Ureter (tissue), 1 donor: Measurements from ENCODE around the gene HAGHL. TPM values are rescaled to one million over a fixed set of nuclear protein-coding genes. Genes with fewer than 3 reads are reported as not detected.
"Not testable (repeated sequence)": the region's sequence is repeated elsewhere in the genome, so short reads cannot be mapped to it uniquely, and the experiment has no call there.

Experiments used
- DNase-seq: peaks from one replicate; pipeline ENCODE4 v3.0.0-alpha.2; 2020; ENCODE audit warnings: low spot score
- total RNA-seq: library from RNA; stranded (reverse); gene quantifications from one replicate; pipeline ENCODE4 v1.2.4, GENCODE V29; 2023
- donor health status: DM: yes; HTN: yes; CAD: no.

Gene HAGHL
- total RNA-seq, 1 donor from 2014 or later: 7.9 TPM

GRCh38 chr16:707062-707538 lies 19.8 kb upstream of the HAGHL start:
- no peak for DNase-seq

GRCh38 chr16:708019-708418 lies 18.9 kb upstream of the HAGHL start:
- DNase-seq: no peak

- no peak for DNase-seq
Measured at GRCh38 chr16:708959-709358, 17.9 kb upstream of the HAGHL start.

GRCh38 chr16:709566-710499 lies 17.1 kb upstream of the HAGHL start:
- DNase-seq: no peak

- no peak for DNase-seq
Measured at GRCh38 chr16:710500-711075, 16.3 kb upstream of the HAGHL start.

GRCh38 chr16:711084-711483 lies 15.8 kb upstream of the HAGHL start:
- DNase-seq: no peak

- no peak for DNase-seq
Measured at GRCh38 chr16:711548-712320, 15.2 kb upstream of the HAGHL start.

DNA sequence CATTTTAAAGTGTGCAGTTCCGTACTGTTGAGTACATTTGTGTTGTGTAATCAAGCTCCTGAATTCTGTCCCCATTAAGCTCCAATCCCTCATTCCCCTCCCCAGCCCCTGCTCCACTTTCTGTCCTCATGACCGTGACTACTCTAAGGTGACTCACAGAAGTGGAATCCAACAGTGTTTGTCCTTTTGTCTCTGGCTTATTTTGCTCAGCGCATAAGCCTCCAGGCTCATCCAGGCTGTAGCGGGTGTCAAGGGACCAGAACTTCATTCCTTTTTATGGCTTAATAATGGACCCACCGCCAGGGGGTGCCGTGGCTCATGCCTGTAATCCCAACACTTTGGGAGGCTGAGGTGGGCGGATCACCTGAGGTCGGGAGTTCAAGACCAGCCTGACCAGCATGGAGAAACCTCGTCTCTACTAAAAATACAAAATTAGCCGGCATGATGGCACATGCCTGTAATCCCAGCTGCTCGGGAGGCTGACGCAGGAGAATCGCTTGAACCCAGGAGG lies 14.1 kb upstream of the HAGHL start:
- DNase-seq: not testable (repeated sequence)

DNA sequence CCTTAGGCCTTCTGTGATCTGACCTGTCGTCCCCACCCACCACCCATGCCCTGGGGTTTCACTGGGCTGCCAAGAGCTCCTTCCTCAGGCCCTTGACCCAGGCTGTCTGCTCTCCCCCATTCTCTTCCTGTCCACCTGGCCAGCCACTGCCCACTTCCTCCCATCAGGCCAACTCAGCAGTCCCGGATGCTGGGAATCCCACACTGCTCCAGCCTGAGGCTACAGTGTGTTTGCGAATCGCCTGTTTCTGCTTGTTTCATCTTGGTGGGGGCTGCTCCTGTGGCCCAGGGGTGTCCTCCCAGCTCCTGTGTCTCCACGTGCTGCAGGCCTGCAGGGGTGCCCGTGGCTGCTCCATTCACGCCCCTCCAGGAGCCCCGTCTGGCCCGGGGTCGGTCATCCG lies 12.8 kb upstream of the HAGHL start:
- DNase-seq: no peak

GRCh38 chr16:714558-715476 lies 12.1 kb upstream of the HAGHL start, which contains the start of gene METRN:
Gene METRN (plus strand): TSS chr16:715118. CDS start chr16:715290, 172 bp downstream.
- peak; percentile 90 for DNase-seq

DNA sequence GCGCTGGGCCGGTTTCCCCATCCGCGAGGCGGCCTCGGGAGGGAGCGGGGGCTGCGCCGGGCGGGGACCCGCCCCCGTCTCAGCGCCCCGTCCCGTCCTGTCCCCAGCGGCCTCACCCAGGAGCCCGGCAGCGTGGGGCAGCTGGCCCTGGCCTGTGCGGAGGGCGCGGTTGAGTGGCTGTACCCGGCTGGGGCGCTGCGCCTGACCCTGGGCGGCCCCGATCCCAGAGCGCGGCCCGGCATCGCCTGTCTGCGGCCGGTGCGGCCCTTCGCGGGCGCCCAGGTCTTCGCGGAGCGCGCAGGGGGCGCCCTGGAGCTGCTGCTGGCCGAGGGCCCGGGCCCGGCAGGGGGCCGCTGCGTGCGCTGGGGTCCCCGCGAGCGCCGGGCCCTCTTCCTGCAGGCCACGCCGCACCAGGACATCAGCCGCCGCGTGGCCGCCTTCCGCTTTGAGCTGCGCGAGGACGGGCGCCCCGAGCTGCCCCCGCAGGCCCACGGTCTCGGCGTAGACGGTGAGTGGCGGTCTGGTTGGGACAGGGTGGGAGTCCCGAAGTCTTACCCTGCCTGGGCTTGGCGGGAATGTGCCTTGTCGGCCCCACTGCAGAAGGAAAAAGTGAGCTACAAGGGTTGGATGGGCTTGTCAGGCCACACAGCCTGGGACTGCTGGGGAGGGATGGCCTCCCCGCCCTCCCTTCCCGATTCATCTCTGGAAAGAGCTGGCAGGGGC lies 11.3 kb upstream of the HAGHL start:
- DNase-seq: no peak

GRCh38 chr16:716200-716568 lies 10.7 kb upstream of the HAGHL start:
- no peak for DNase-seq

DNA sequence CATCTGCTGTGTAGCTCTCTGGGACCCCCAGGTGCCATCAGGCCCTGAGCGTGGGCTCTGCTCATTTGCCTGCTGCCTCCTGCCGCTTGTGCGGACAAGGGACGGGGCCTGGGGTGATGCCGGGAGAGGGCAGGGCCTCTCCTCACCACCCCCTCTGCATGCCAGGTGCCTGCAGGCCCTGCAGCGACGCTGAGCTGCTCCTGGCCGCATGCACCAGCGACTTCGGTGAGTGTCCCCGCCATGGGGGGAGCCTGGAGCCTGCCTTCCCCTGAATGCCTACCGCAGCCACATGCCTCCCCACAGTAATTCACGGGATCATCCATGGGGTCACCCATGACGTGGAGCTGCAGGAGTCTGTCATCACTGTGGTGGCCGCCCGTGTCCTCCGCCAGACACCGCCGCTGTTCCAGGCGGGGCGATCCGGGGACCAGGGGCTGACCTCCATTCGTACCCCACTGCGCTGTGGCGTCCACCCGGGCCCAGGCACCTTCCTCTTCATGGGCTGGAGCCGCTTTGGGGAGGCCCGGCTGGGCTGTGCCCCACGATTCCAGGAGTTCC lies 10.1 kb upstream of the HAGHL start:
- no peak for DNase-seq

- DNase-seq: no peak
Measured at GRCh38 chr16:717450-718245, 9.3 kb upstream of the HAGHL start.

- no peak for DNase-seq
Measured at GRCh38 chr16:718389-718788, 8.5 kb upstream of the HAGHL start.

DNA sequence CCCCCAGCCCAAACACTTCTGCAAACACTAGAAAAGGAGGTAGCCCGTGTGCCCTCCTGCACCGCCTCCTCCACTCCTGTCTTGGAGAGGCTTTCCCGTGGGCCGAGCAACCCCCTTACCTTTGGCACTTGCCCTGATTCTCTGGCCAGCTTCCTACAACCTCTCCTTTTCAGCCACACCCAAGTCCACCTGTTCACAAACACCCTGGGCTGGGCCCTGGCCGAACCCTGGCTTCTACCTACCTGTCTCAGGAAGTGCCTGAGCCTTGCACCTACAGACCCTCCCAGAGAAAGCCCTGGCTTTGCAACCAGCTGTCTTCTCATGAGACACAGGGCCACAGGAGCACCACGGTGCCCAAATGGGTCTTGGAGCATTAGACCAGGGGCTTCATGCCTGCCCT lies 8.0 kb upstream of the HAGHL start:
- DNase-seq: no peak

DNA sequence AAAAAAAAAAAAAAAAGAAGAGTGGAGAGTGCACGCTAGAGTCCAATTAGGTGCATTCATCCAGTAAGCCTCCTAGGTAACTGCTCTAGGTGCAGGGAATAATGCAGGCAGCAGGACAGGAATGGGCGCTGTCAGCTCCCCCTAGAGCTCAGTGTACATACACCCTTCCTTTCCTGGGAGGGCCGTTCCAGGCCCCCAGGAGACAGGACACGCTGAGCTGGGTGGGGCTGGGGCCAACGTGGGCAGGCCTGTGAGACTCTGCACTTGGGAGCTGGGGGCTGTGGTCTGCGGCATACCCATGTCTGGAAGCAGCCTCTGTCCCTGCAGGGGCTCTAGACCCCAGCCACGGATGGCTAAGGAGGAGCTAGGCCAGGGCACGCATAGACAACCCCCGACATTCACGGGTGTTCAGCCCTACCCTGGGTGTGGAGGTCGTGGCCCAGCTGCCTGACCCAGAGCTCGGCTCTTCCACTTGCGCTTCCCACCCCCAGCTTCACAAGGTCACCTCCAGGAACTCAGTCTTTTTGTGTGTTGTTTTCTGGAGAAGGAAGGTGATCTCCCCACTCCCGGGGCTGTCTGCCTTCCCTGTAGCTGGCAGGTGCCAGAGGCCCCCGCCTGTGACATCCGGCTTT lies 7.0 kb upstream of the HAGHL start:
- DNase-seq: no peak

GRCh38 chr16:720447-720989 lies 6.4 kb upstream of the HAGHL start:
- no peak for DNase-seq
